ENCODE results near the gene DRD1.
A peak's percentile ranks its signal among the peaks of the same experiment; 100 is the strongest.

DRD1 gene

GRCh38 chr5:175444060-175444904 lies at the start of gene DRD1:
TSS of gene DRD1 (minus strand) at chr5:175444182. CDS start at chr5:175443099, 1,083 bp downstream.
- DNase-seq (ENCODE audit: low read depth, low spot score), result peak; percentile 19

- DNase-seq (ENCODE audit: low read depth, low spot score), result no peak
Observed at GRCh38 chr5:175493726-175494125, 49.7 kb upstream of the DRD1 start.

GRCh38 chr5:175493260-175493659 lies 49.3 kb upstream of the DRD1 start:
- DNase-seq (ENCODE audit: low read depth, low spot score), result no peak

- no peak for DNase-seq (ENCODE audit: low read depth, low spot score)
Observed at GRCh38 chr5:175491223-175491622, 47.2 kb upstream of the DRD1 start.

- no peak for DNase-seq (ENCODE audit: low read depth, low spot score)
Observed at GRCh38 chr5:175489693-175490443, 45.9 kb upstream of the DRD1 start.

- no peak for DNase-seq (ENCODE audit: low read depth, low spot score)
Observed at GRCh38 chr5:175487514-175488222, 43.7 kb upstream of the DRD1 start.

- DNase-seq (ENCODE audit: low read depth, low spot score), result no peak
Observed at GRCh38 chr5:175485631-175486030, 41.6 kb upstream of the DRD1 start.

- DNase-seq (ENCODE audit: low read depth, low spot score), result no peak
Observed at GRCh38 chr5:175484829-175485228, 40.8 kb upstream of the DRD1 start.

GRCh38 chr5:175484322-175484721 lies 40.3 kb upstream of the DRD1 start:
- DNase-seq (ENCODE audit: low read depth, low spot score), result no peak

GRCh38 chr5:175483337-175483736 lies 39.4 kb upstream of the DRD1 start:
- DNase-seq (ENCODE audit: low read depth, low spot score), result no peak

GRCh38 chr5:175479125-175479881 lies 35.3 kb upstream of the DRD1 start:
- DNase-seq (ENCODE audit: low read depth, low spot score), result no peak

GRCh38 chr5:175478384-175479124 lies 34.6 kb upstream of the DRD1 start, which contains the start of gene SFXN1:
TSS of gene SFXN1 (plus strand) at chr5:175478560. CDS start at chr5:175492104, 13,544 bp downstream.
- DNase-seq (ENCODE audit: low read depth, low spot score), result peak; percentile 42

GRCh38 chr5:175478008-175478383 lies 34.0 kb upstream of the DRD1 start:
- no peak for DNase-seq (ENCODE audit: low read depth, low spot score)

- no peak for DNase-seq (ENCODE audit: low read depth, low spot score)
Observed at GRCh38 chr5:175477440-175477839, 33.5 kb upstream of the DRD1 start.

GRCh38 chr5:175475248-175475647 lies 31.3 kb upstream of the DRD1 start:
- no peak for DNase-seq (ENCODE audit: low read depth, low spot score)

- no peak for DNase-seq (ENCODE audit: low read depth, low spot score)
Observed at GRCh38 chr5:175472378-175472777, 28.4 kb upstream of the DRD1 start.

GRCh38 chr5:175471628-175472027 lies 27.6 kb upstream of the DRD1 start:
- DNase-seq (ENCODE audit: low read depth, low spot score), result no peak

GRCh38 chr5:175471196-175471595 lies 27.2 kb upstream of the DRD1 start:
- DNase-seq (ENCODE audit: low read depth, low spot score), result no peak

- no peak for DNase-seq (ENCODE audit: low read depth, low spot score)
Observed at GRCh38 chr5:175470781-175471180, 26.8 kb upstream of the DRD1 start.

GRCh38 chr5:175469916-175470315 lies 25.9 kb upstream of the DRD1 start:
- no peak for DNase-seq (ENCODE audit: low read depth, low spot score)

- no peak for DNase-seq (ENCODE audit: low read depth, low spot score)
Observed at GRCh38 chr5:175468892-175469291, 24.9 kb upstream of the DRD1 start.

Measured in activated CD4-positive, CD25-positive, alpha-beta regulatory T cell treated with anti-CD3 and anti-CD28 coated beads, Interleukin-2, amount 50 U/mL, for 16 hours (primary cell).